HEK293T (cell line): ENCODE measurements around the gene CTPS1.

ENCODE experiments used
- BHLHE40 ChIP-seq: fragments of 450-650 bp; IDR thresholded peaks from 2 replicates; pipeline ENCODE4 v1.6.1; 2016; ENCODE audit warnings: mild to moderate bottlenecking, moderate library complexity, borderline replicate concordance
- ELF4 ChIP-seq: fragments of 450-650 bp; IDR thresholded peaks from 2 replicates; pipeline ENCODE4 v1.6.1; 2017; ENCODE audit warnings: antibody characterized with exemption
- FOXK2 ChIP-seq: fragments of 450-650 bp; IDR thresholded peaks from 2 replicates; pipeline ENCODE4 v1.6.1; 2016; ENCODE audit warnings: mild to moderate bottlenecking
- HDGF ChIP-seq: fragments of 450-650 bp; IDR thresholded peaks from 2 replicates; pipeline ENCODE4 v1.6.1; 2017; ENCODE audit warnings: antibody characterized with exemption, borderline replicate concordance
- L3MBTL2 ChIP-seq: fragments of 450-650 bp; conservative IDR thresholded peaks from 2 replicates; pipeline ENCODE4 v1.6.1; 2016; ENCODE audit warnings: mild to moderate bottlenecking
- LEF1 ChIP-seq: fragments of 450-650 bp; IDR thresholded peaks from 2 replicates; pipeline ENCODE4 v1.6.1; 2017; ENCODE audit warnings: mild to moderate bottlenecking, borderline replicate concordance
- NFRKB ChIP-seq: fragments of 450-650 bp; IDR thresholded peaks from 2 replicates; pipeline ENCODE4 v1.6.1; 2016; ENCODE audit warnings: mild to moderate bottlenecking, moderate library complexity
- SP1 ChIP-seq: fragments of 450-650 bp; IDR thresholded peaks from 2 replicates; pipeline ENCODE4 v1.6.1; 2017
- ZNF384 ChIP-seq: fragments of 450-650 bp; IDR thresholded peaks from 2 replicates; pipeline ENCODE4 v1.6.1; 2016
- TF ChIP-seq, protein P1 (sequence below): fragments of 450-650 bp; IDR thresholded peaks from 2 replicates; pipeline ENCODE4 v1.6.1; 2016

DNA sequence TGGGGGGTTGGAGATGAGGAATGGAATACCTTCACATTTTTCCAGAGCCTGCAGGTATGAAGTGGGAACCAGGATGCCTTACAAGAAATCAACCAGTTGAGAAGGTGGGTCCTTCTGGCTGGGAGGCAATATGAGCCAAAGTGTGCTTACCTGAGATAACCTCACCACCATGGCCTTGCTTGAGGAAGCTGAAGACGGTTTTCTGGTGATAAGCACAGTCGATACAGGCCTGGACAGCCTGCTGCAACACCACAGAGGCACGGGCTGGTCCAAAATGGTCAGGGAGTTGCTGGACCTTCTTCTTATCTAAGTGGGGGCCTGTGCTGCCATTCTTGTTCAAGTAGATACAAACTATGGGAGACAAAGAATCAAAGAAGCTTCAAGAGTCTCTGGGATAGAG, 69.0 kb downstream of the CTPS1 start:
- TF ChIP-seq NFRKB (no peak), SP1 (no peak), ELF4 (no peak), L3MBTL2 (no peak), ZNF384 (no peak), FOXK2 (no peak), HDGF (no peak), BHLHE40 (no peak), LEF1 (no peak)
- TF ChIP-seq, protein P1, sequence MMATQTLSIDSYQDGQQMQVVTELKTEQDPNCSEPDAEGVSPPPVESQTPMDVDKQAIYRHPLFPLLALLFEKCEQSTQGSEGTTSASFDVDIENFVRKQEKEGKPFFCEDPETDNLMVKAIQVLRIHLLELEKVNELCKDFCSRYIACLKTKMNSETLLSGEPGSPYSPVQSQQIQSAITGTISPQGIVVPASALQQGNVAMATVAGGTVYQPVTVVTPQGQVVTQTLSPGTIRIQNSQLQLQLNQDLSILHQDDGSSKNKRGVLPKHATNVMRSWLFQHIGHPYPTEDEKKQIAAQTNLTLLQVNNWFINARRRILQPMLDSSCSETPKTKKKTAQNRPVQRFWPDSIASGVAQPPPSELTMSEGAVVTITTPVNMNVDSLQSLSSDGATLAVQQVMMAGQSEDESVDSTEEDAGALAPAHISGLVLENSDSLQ, result no peak
